GM06990 (cell line): ENCODE measurements around the gene HOMEZ.

Experiments used
- DNase-seq: peaks from one replicate; pipeline ENCODE4 v3.0.0-alpha.2; 2011; ENCODE audit not compliant: insufficient read length; ENCODE audit errors: extremely low read depth
- H3K27me3 ChIP-seq: replicated peaks from 2 replicates; pipeline ENCODE4 v1.6.0; 2011; ENCODE audit warnings: low read length; ENCODE audit not compliant: control insufficient read depth, insufficient read depth
- H3K36me3 ChIP-seq: 2 replicates; pipeline ENCODE4 v1.5.1; 2011; ENCODE audit warnings: low read length; ENCODE audit not compliant: control insufficient read depth, insufficient read depth
- H3K4me3 ChIP-seq: replicated peaks from 2 replicates; pipeline ENCODE4 v1.5.1; 2011; ENCODE audit warnings: low read depth, mild to moderate bottlenecking, control low read depth, low read length
- CTCF ChIP-seq: IDR thresholded peaks from 2 replicates; pipeline ENCODE4 v1.5.1; 2011; ENCODE audit warnings: low read length, control low read depth, mild to moderate bottlenecking, inconsistent platforms; ENCODE audit not compliant: insufficient read depth, poor library complexity, severe bottlenecking

The HOMEZ gene

DNA sequence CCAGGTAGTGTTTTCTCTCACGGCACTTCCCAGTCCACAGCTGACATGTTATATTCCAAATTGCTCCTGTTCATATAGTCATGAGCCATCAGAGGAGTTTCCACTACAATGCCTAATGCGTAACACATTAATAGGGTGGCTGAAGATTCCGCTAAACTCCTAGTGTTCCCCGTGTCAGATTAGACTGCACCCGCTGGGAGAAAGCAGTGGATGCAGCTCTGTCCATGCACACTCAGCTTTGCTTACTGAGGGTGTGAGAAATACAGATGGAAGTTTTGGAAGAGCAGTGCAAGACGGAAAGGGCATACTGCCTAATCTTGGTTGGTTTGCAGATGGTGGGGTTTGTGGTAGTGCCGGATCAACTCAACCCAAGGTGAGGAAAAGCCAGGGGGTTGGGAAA lies 11.2 kb upstream of the HOMEZ start:
- peaks cover 5% of the 10 kb centered on the region for H3K36me3 ChIP-seq
- no peak for DNase-seq
- no peak overlapping the region for H3K4me3 ChIP-seq
- no peaks in the 10 kb centered on the region for H3K27me3 ChIP-seq
- no peak for TF ChIP-seq CTCF

- H3K36me3 ChIP-seq: peaks cover 5% of the 10 kb centered on the region
- TF ChIP-seq CTCF: no peak
- no peak overlapping the region for H3K4me3 ChIP-seq
- DNase-seq: no peak
- H3K27me3 ChIP-seq: no peaks in the 10 kb centered on the region
Measured at GRCh38 chr14:23296012-23296777, 10.3 kb upstream of the HOMEZ start.

- Histone ChIP-seq H3K4me3 (no peak overlapping the region), H3K27me3 (no peaks in the 10 kb centered on the region), H3K36me3 (peaks cover 5% of the 10 kb centered on the region)
- no peak for DNase-seq
- TF ChIP-seq CTCF: peak; percentile 92
Measured at GRCh38 chr14:23294734-23295561, 9.0 kb upstream of the HOMEZ start.

GRCh38 chr14:23286902-23287479 lies 1.1 kb upstream of the HOMEZ start:
- H3K36me3 ChIP-seq: no peaks in the 10 kb centered on the region
- no peak for DNase-seq
- TF ChIP-seq CTCF: no peak
- no peaks in the 10 kb centered on the region for H3K27me3 ChIP-seq
- H3K4me3 ChIP-seq: peak overlapping the region; percentile 93

DNA sequence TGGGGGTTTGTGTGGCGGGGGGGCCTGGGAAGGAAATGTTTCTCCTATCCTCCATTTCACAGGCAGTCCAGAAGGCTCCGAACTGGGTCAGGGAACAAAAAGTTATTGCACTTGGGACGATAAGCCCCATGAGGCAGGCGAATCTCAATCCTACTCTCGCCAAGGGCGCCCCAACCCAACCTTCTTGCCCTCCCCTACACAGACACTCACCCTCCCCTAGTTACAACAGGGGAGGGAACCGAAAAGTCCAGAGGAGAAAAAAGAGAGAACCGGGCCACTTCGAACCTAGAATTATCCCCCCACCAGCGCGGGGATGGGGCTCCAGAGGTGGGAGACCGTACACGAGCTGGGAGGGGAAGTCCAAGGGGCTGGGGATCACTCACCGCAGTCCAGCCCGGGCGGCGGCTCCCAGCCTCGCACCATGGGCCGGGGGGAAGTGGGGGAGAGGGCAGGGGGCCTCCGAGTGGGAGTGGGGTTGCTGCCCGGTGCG lies 357 bp downstream of the HOMEZ start:
- DNase-seq: peak; percentile 30
- TF ChIP-seq CTCF: no peak
- Histone ChIP-seq H3K36me3 (peaks cover 3% of the 10 kb centered on the region), H3K27me3 (no peaks in the 10 kb centered on the region), H3K4me3 (peak overlapping the region; percentile 93)
